ENCODE results near the gene ZNF280B.

The ZNF280B gene

GRCh38 chr22:22553735-22554586 is 45.4 kb upstream of the ZNF280B start:
- POLR2A ChIA-PET, result no interaction called here
- CTCF ChIA-PET, result interaction anchor here (1.5 kb wide), 1 partner anchor 131 kb away, joined by 4 read pairs; no protein-coding TSS in a partner anchor
- no peak for DNase-seq (ENCODE audit: extremely low spot score)
- TF ChIP-seq PKNOX1 (IDR thresholded peaks at IDR 0.05) (no peak), ELF4 (IDR thresholded peaks at IDR 0.05) (no peak), BHLHE40 (IDR thresholded peaks at IDR 0.05; ENCODE audit: borderline replicate concordance) (no peak), FOXK2 (IDR thresholded peaks at IDR 0.05) (no peak), SP1 (IDR thresholded peaks at IDR 0.05) (no peak), ZNF384 (IDR thresholded peaks at IDR 0.05) (no peak), CTBP1 (IDR thresholded peaks at IDR 0.05; ENCODE audit: borderline replicate concordance) (no peak), NFRKB (IDR thresholded peaks at IDR 0.05) (no peak), SUZ12 (IDR thresholded peaks at IDR 0.05) (no peak), FOXM1 (IDR thresholded peaks at IDR 0.05; ENCODE audit: borderline replicate concordance) (no peak), HDGF (IDR thresholded peaks at IDR 0.05; ENCODE audit: borderline replicate concordance) (no peak), LEF1 (IDR thresholded peaks at IDR 0.05; ENCODE audit: borderline replicate concordance) (no peak), ARNT (IDR thresholded peaks at IDR 0.05) (no peak), L3MBTL2 (conservative IDR thresholded peaks at IDR 0.05) (no peak), TARDBP (IDR thresholded peaks at IDR 0.05) (no peak), FOXA1 (IDR thresholded peaks at IDR 0.05) (no peak)

- no peak for DNase-seq (ENCODE audit: extremely low spot score)
- CTCF ChIA-PET, result interaction anchor here (0.7 kb wide), 1 partner anchor 129 kb away, joined by 4 read pairs; no protein-coding TSS in a partner anchor
- TF ChIP-seq FOXA1 (IDR thresholded peaks at IDR 0.05) (no peak), FOXK2 (IDR thresholded peaks at IDR 0.05) (no peak), SP1 (IDR thresholded peaks at IDR 0.05) (no peak), PKNOX1 (IDR thresholded peaks at IDR 0.05) (no peak), ARNT (IDR thresholded peaks at IDR 0.05) (no peak)
- POLR2A ChIA-PET, result no interaction called here
These were observed 44.6 kb upstream of the ZNF280B start for GRCh38 chr22:22553141-22553540.

- CTCF ChIA-PET, result interaction anchor here (0.7 kb wide), 1 partner anchor 128 kb away, joined by 4 read pairs; no protein-coding TSS in a partner anchor
- DNase-seq (ENCODE audit: extremely low spot score), result no peak
- POLR2A ChIA-PET, result no interaction called here
- TF ChIP-seq FOXK2 (IDR thresholded peaks at IDR 0.05) (no peak), ELF4 (IDR thresholded peaks at IDR 0.05) (no peak), HDGF (IDR thresholded peaks at IDR 0.05; ENCODE audit: borderline replicate concordance) (no peak), ARNT (IDR thresholded peaks at IDR 0.05) (no peak), FOXM1 (IDR thresholded peaks at IDR 0.05; ENCODE audit: borderline replicate concordance) (no peak), SUZ12 (IDR thresholded peaks at IDR 0.05) (no peak), NFRKB (IDR thresholded peaks at IDR 0.05) (no peak), LEF1 (IDR thresholded peaks at IDR 0.05; ENCODE audit: borderline replicate concordance) (no peak), PKNOX1 (IDR thresholded peaks at IDR 0.05) (no peak), FOXA1 (IDR thresholded peaks at IDR 0.05) (no peak), SP1 (IDR thresholded peaks at IDR 0.05) (no peak), BHLHE40 (IDR thresholded peaks at IDR 0.05; ENCODE audit: borderline replicate concordance) (no peak)
These were observed 44.1 kb upstream of the ZNF280B start for GRCh38 chr22:22552630-22553029.

GRCh38 chr22:22550789-22551434 is 42.4 kb upstream of the ZNF280B start:
- no peak for DNase-seq (ENCODE audit: extremely low spot score)

GRCh38 chr22:22548910-22549309 is 40.4 kb upstream of the ZNF280B start:
- ChIA-PET CTCF (no interaction called here), POLR2A (no interaction called here)
- DNase-seq (ENCODE audit: extremely low spot score), result no peak
- TF ChIP-seq LEF1 (IDR thresholded peaks at IDR 0.05; ENCODE audit: borderline replicate concordance) (no peak), ZNF384 (IDR thresholded peaks at IDR 0.05) (no peak)

More at GRCh38 chr22:22550789-22551434, 42.4 kb upstream of the ZNF280B start:
- ChIA-PET POLR2A (no interaction called here), CTCF (no interaction called here)
- no peak for TF ChIP-seq SP1 (IDR thresholded peaks at IDR 0.05)
- TF ChIP-seq CTBP1 (IDR thresholded peaks at IDR 0.05; ENCODE audit: borderline replicate concordance), result no peak
- no peak for TF ChIP-seq ZNF384 (IDR thresholded peaks at IDR 0.05)
- TF ChIP-seq HDGF (IDR thresholded peaks at IDR 0.05; ENCODE audit: borderline replicate concordance), result no peak

- TF ChIP-seq FOXK2 (IDR thresholded peaks at IDR 0.05) (no peak), ARNT (IDR thresholded peaks at IDR 0.05) (no peak), TARDBP (IDR thresholded peaks at IDR 0.05) (no peak), CTBP1 (IDR thresholded peaks at IDR 0.05; ENCODE audit: borderline replicate concordance) (no peak), PKNOX1 (IDR thresholded peaks at IDR 0.05) (no peak), FOXM1 (IDR thresholded peaks at IDR 0.05; ENCODE audit: borderline replicate concordance) (no peak), BHLHE40 (IDR thresholded peaks at IDR 0.05; ENCODE audit: borderline replicate concordance) (no peak), LEF1 (IDR thresholded peaks at IDR 0.05; ENCODE audit: borderline replicate concordance) (no peak), FOXA1 (IDR thresholded peaks at IDR 0.05) (no peak), HDGF (IDR thresholded peaks at IDR 0.05; ENCODE audit: borderline replicate concordance) (no peak), ELF4 (IDR thresholded peaks at IDR 0.05) (no peak), NFRKB (IDR thresholded peaks at IDR 0.05) (no peak), ZNF384 (IDR thresholded peaks at IDR 0.05) (no peak), L3MBTL2 (conservative IDR thresholded peaks at IDR 0.05) (no peak), SUZ12 (IDR thresholded peaks at IDR 0.05) (no peak), SP1 (IDR thresholded peaks at IDR 0.05) (no peak)
- ChIA-PET POLR2A (no interaction called here), CTCF (no interaction called here)
- DNase-seq (ENCODE audit: extremely low spot score), result no peak
These were observed 39.8 kb upstream of the ZNF280B start for GRCh38 chr22:22548317-22548716.

Measured in HEK293T (cell line).